SJSA1 (cell line): ENCODE results near the gene OR9A2. TPM values are rescaled to one million over a fixed set of nuclear protein-coding genes. Genes with fewer than 3 reads are reported as not detected.

Experiments
- DNase-seq, 2 experiments: peaks; one replicate each; pipeline ENCODE4 v3.0.0-alpha.2; 2015 to 2020; ENCODE audit warnings: low spot score in 2 of 2, low read depth in 1 of 2
- H3K27ac ChIP-seq: fragments of 250-450 bp; sonication (Bioruptor Pico); 2 replicates; pipeline ENCODE4 v1.5.1; 2020; ENCODE audit warnings: mild to moderate bottlenecking, moderate library complexity
- H3K27me3 ChIP-seq: fragments of 250-450 bp; sonication (Bioruptor Pico); replicated peaks from 2 replicates; pipeline ENCODE4 v1.5.1; 2020; ENCODE audit warnings: mild to moderate bottlenecking, moderate library complexity
- H3K36me3 ChIP-seq: fragments of 250-450 bp; sonication (Bioruptor Pico); 2 replicates; pipeline ENCODE4 v1.5.1; 2020; ENCODE audit warnings: mild to moderate bottlenecking
- H3K4me1 ChIP-seq: fragments of 250-450 bp; sonication (Bioruptor Pico); replicated peaks from 2 replicates; pipeline ENCODE4 v1.6.1; 2021; ENCODE audit warnings: mild to moderate bottlenecking
- H3K4me3 ChIP-seq: fragments of 250-450 bp; sonication (Bioruptor Pico); 2 replicates; pipeline ENCODE4 v1.5.1; 2020; ENCODE audit warnings: mild to moderate bottlenecking
- H3K9me3 ChIP-seq: fragments of 250-450 bp; sonication (Bioruptor Pico); replicated peaks from 2 replicates; pipeline ENCODE4 v1.5.1; 2020; ENCODE audit warnings: mild to moderate bottlenecking
- total RNA-seq: library from RNA; depleted of rRNA; stranded (reverse); fragments of >200 nt; shearing (Covaris generic); gene quantifications from 2 replicates; pipeline ENCODE4 v1.2.3, GENCODE V29; 2014

Gene OR9A2
- total RNA-seq, 1 experiment from 2014 or later: not detected

DNA sequence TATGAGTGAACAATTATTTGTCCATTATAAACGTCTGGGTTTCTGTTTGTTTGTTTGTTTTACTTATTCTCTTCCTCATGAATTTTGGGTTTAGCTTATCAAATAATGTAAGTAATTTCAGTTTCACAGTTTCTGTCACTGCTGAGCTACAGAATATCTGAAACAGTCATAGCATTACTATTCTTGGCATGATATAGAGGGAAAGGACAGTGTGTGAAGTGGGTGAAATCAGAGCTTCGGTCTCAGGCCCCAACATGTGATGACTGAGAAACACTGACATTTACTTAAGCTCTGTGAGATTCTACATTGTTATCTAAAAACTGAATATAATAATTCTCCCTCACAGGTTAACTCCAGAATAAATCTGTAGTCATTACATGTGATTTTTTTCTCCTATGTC is 16.5 kb upstream of the OR9A2 start:
- no peak overlapping the region for H3K4me3 ChIP-seq
- no peaks in the 10 kb centered on the region for H3K27me3 ChIP-seq
- no peaks in the 10 kb centered on the region for H3K36me3 ChIP-seq
- no peak for DNase-seq
- no peaks in the 10 kb centered on the region for H3K9me3 ChIP-seq
- peak overlapping the region; percentile 97 for H3K27ac ChIP-seq
- peaks cover 60% of the 10 kb centered on the region for H3K4me1 ChIP-seq

DNA sequence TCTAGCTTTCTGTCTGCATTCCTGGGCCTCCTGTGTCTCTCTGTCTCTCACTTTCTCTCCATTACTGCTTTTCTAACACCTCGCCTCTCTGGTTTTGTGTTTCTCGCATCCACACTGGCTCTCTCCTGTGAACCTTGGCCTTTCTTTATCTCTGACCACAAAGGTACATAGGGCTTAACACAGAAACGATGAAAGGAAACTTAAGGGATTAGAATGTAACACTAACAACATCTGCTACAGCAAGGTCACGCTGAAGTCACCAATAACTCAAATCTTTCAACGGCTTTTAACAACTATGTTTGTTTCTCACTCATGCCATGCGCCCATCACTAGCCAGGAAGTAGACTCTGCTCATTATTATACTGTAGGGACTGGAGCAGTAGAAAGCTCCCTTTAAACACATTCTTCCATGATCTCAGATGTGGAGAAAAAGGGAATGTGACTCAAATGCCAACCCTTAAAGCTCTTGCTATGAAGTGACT is 15.9 kb upstream of the OR9A2 start:
- peaks cover 60% of the 10 kb centered on the region for H3K4me1 ChIP-seq
- no peak overlapping the region for H3K4me3 ChIP-seq
- H3K27ac ChIP-seq: peak overlapping the region; percentile 97
- H3K27me3 ChIP-seq: no peaks in the 10 kb centered on the region
- DNase-seq: peak; percentile 51 to 78
- no peaks in the 10 kb centered on the region for H3K36me3 ChIP-seq
- H3K9me3 ChIP-seq: no peaks in the 10 kb centered on the region

DNA sequence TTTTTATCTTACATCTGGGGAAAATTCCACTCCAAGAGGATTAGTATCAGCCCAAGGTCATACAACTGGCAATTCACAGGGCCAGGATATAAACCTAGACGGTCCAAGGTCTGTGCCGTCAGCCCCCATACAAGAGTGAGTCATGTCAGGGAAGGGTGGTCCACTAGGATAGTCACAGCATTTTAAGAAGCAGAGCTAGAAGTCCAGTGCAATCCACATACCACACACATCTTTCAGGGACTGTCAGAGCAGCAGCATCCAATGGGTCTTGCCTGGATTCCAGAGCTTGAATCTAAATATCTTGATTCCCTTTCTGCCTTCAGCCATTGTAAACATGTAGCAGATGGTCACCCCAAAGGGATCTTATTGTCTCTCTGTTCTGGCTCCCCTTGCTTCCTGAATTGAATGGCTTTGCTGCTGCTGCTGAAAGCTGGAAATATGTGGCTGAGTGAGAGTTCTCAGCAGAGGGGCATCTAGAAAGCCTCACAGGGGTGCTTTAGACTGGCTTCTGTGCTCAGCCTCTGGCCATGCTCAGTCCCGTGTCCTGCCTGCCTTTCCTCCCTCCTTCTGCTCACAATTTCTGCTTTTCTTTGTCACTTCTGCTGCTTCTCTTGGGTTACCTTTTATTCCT is 15.3 kb upstream of the OR9A2 start:
- peak; percentile 90 to 92 for DNase-seq

DNA sequence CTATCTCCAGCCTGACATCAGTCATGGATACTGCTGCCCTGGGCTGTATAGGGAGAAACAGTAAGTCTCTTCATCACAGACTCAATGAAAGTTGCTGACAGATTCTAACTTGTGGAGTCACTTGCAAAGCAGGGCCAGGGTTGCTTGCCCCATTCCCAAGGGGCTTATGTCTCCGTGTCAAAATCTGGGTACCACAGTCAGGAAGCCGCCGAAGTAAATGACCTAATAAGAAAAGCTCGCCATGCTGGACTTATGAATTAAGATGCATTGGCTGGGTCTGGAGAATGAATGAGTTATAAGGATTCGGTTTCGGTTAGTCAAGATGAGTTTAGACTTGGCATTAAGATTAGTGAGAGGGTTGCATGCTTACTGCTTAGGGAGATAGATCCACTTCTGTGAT is 14.4 kb upstream of the OR9A2 start:
- Histone ChIP-seq H3K9me3 (no peaks in the 10 kb centered on the region), H3K27me3 (no peaks in the 10 kb centered on the region), H3K36me3 (no peaks in the 10 kb centered on the region), H3K4me1 (peaks cover 56% of the 10 kb centered on the region), H3K4me3 (no peak overlapping the region), H3K27ac (peak overlapping the region; percentile 97)
- no peak for DNase-seq

More for the DNA sequence above, 15.3 kb upstream of the OR9A2 start:
- H3K27me3 ChIP-seq: no peaks in the 10 kb centered on the region
- H3K4me1 ChIP-seq: peaks cover 60% of the 10 kb centered on the region
- no peak overlapping the region for H3K4me3 ChIP-seq
- H3K36me3 ChIP-seq: no peaks in the 10 kb centered on the region
- H3K9me3 ChIP-seq: no peaks in the 10 kb centered on the region
- peak overlapping the region; percentile 97 for H3K27ac ChIP-seq

DNA sequence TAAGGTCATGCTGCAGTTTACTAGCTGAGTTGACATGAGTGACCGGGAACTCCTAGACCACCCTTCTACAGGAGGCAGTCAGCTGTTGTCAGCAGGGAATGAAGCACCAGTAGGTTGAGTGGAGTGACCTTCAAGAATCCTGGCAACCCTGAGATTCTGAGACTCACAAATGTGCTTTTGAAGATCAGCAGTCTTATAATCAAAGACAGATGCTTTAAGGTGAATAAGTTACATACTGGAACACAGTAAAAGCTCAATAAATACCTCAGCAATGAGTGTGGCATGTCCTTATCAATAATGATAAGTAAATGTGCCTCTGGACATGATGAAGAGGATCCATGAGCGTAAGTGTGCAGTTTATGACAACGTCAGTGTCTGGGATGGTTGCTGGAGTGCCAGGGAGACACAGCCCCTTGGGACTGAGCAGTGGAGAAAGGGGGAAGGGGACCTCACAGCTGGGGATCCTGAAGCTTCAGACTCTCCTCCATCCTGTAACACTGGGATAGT is 13.3 kb upstream of the OR9A2 start:
- no peak for DNase-seq
- Histone ChIP-seq H3K36me3 (no peaks in the 10 kb centered on the region), H3K4me3 (no peak overlapping the region), H3K9me3 (no peaks in the 10 kb centered on the region), H3K4me1 (peaks cover 45% of the 10 kb centered on the region), H3K27me3 (no peaks in the 10 kb centered on the region), H3K27ac (no peak overlapping the region)

DNA sequence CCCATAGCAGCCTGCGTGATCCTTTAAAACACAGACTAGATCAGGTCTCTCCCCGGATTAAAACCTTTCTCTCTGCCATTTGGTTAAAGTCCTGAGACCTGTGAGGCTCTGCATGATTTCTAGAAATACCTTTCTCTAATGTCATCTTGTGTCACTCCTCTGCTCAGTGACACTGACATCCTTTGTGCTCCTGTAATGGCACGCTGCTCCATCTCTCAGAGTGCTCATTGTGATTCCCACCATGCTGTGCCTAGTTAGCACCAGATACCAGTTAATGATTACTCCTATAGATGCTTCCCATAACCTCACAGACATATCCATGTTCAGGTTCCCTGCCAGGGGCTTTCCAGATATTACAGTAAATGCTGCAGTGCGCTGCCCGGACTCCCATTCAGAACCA is 11.7 kb upstream of the OR9A2 start:
- DNase-seq: no peak
- Histone ChIP-seq H3K9me3 (peaks cover 4% of the 10 kb centered on the region; the same call in 1 of the 2 replicates), H3K27me3 (no peaks in the 10 kb centered on the region), H3K36me3 (no peaks in the 10 kb centered on the region), H3K4me3 (no peak overlapping the region), H3K4me1 (peaks cover 36% of the 10 kb centered on the region), H3K27ac (no peak overlapping the region)

DNA sequence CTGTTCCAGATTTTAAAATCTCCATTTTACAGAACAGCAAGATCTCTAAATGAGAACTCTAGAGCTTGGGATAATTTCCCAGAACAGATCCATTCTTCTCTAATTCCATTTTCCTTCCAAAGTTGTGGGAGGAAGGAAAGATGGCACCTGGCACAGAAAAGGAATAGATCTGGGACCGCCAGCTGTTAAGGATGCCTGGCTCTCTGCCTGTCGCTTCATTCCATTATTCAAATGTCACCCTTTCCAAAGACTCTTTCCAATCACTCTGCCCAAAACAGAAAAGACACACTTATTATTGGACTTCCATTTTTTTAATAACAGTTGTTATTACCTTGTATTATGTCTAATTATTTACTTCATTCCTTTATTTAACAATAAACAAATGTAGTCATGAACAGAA is 751 bp upstream of the OR9A2 start:
- Histone ChIP-seq H3K4me1 (peaks cover 40% of the 10 kb centered on the region), H3K9me3 (0 out of 2 replicates have a peak, but pooled peaks cover 6% of the 10 kb centered on the region), H3K36me3 (no peaks in the 10 kb centered on the region), H3K27me3 (no peaks in the 10 kb centered on the region), H3K27ac (peak overlapping the region; percentile 88), H3K4me3 (no peak overlapping the region)
- DNase-seq: peak in 1 of 2 experiments; percentile 67

DNA sequence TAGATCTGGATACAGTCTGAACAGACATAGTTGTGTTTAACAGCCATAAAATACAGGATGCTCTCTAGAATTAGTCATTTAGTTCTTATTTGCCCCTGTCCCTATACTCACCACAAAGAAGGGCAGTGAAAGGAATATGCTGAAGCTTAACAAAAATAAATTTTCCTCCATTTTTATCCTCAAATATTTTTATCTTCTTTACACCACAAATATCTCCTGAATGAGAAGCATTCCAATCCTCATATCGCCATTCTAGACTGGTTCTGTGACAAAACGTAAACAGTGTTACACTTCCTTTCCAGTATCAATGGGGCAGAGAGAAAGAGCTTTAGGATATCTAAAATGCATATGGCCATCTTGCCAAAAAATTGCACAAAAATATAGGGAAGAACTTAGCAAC is 1.6 kb downstream of the OR9A2 start:
- peak in 1 of 2 experiments; percentile 78 for DNase-seq
- Histone ChIP-seq H3K36me3 (no peaks in the 10 kb centered on the region), H3K27ac (peak overlapping the region; percentile 88), H3K4me3 (no peak overlapping the region), H3K4me1 (peaks cover 40% of the 10 kb centered on the region), H3K27me3 (no peaks in the 10 kb centered on the region), H3K9me3 (0 out of 2 replicates have a peak, but pooled peaks cover 6% of the 10 kb centered on the region)

DNA sequence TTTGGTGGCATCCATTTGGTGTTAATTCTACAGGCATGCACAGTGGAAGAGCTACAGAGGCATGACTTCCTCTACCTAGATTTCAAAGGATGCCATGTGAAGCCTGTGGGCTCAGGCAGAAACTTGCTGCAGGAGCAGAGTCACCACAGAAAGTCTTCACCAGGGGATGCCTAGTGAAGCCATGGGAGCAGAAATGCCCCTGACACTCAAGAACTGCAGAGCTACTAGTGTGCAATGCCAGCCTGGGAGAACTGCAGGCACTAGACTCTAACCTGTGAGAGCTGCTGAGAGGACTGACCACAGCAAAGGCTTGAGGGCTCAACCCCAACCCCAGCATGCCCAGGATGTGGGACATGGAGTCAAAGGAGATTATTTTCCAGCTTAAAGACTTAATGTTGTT is 3.9 kb downstream of the OR9A2 start:
- Histone ChIP-seq H3K4me1 (peaks cover 56% of the 10 kb centered on the region), H3K36me3 (no peaks in the 10 kb centered on the region), H3K27me3 (no peaks in the 10 kb centered on the region), H3K4me3 (no peak overlapping the region), H3K9me3 (0 out of 2 replicates have a peak, but pooled peaks cover 3% of the 10 kb centered on the region), H3K27ac (no peak overlapping the region)
- DNase-seq: no peak

DNA sequence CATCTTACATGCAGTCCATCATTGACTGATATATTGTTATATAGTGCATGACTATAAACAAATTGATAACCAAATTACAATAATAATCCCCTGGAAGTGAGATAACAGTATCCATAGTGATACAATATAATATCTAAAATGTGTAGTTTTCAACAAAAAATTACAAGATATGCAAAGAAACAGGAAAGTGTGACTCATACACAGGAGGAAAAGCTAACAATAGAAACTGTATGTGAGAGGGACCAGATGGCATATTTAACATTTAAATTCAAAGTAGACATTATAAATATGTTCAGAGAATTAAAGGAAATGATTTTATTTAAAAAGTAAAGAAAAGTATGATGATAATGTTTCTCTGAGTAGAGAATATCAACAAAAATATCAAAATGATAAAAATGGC is 8.0 kb downstream of the OR9A2 start:
- H3K9me3 ChIP-seq: no peaks in the 10 kb centered on the region
- peaks cover 58% of the 10 kb centered on the region for H3K4me1 ChIP-seq
- H3K27ac ChIP-seq: peak overlapping the region; percentile 90
- H3K4me3 ChIP-seq: no peak overlapping the region
- DNase-seq: no peak
- no peaks in the 10 kb centered on the region for H3K27me3 ChIP-seq
- no peaks in the 10 kb centered on the region for H3K36me3 ChIP-seq

DNA sequence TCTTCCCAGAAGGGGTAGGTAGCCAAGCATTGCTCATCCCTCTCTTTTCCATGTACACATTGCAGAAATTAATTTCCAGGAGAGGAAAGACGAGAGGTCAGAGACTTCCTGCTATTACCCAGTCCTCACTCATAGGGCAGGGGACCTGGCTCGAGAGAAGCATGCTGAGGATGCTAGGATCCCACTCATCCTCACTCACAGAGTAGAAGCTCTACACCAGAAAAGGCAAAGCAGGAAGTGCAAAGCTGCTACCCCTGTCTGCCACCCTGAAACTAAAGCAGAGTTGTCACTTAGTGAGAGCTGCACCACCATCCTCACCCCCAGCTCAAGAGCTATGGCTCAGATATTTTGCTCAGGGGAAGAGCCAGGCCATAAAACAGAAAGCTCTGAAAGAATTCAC is 9.9 kb downstream of the OR9A2 start:
- Histone ChIP-seq H3K4me1 (peaks cover 72% of the 10 kb centered on the region), H3K9me3 (no peaks in the 10 kb centered on the region), H3K27ac (peak overlapping the region; percentile 90), H3K27me3 (no peaks in the 10 kb centered on the region), H3K36me3 (no peaks in the 10 kb centered on the region), H3K4me3 (no peak overlapping the region)
- DNase-seq: peak in 1 of 2 experiments; percentile 51

DNA sequence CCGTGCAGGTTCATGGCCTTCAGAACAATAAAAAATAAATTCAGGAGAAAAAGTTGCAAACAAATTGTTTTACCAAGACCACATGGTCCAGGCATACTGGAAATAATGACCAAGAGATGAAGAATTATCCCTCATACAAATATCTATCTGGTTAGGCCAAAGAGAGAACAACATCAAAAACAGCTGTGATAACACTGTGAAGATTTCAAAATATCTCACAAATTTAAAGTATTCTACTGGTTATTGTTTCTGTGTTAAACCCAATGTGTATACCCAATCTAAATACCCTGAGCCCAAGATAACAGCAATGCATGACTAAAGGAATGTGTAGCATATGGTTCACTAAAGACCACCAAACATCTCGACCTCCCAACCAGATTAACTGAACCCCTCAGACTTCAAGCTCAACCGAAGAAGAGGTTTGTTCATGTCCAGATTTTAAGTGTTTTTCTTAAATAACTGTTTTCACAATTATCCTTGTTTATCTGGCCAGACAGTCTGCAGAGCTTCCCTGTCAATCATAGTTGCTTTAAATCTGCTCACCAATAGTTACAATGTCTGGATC is 10.9 kb downstream of the OR9A2 start:
- Histone ChIP-seq H3K4me3 (no peak overlapping the region), H3K27ac (peak overlapping the region; percentile 90), H3K4me1 (peaks cover 72% of the 10 kb centered on the region), H3K36me3 (no peaks in the 10 kb centered on the region), H3K9me3 (no peaks in the 10 kb centered on the region), H3K27me3 (no peaks in the 10 kb centered on the region)
- DNase-seq: peak; percentile 58 to 90

DNA sequence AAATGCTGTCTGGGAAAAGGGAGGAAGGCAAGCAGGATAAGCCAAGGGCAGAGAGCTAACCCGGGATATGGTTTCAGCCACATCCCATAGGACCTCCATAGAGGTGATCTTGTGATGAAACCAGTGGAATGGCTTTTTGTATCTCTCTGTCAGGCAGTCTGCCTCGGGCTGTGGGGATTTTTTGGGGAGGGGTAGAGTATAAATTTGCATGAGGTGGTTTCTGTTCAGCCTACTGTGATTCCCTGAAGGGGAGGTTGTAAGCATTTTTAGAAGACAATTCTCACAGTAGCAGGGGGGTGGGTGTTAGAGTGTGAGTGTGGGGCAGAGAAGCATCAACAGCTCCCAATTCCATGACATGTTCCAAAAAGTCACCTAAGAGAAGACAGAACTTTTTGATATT is 11.8 kb downstream of the OR9A2 start:
- Histone ChIP-seq H3K4me3 (no peak overlapping the region), H3K27me3 (no peaks in the 10 kb centered on the region), H3K9me3 (no peaks in the 10 kb centered on the region), H3K4me1 (peaks cover 72% of the 10 kb centered on the region), H3K36me3 (no peaks in the 10 kb centered on the region), H3K27ac (peak overlapping the region; percentile 90)
- DNase-seq: peak; percentile 58 to 73

DNA sequence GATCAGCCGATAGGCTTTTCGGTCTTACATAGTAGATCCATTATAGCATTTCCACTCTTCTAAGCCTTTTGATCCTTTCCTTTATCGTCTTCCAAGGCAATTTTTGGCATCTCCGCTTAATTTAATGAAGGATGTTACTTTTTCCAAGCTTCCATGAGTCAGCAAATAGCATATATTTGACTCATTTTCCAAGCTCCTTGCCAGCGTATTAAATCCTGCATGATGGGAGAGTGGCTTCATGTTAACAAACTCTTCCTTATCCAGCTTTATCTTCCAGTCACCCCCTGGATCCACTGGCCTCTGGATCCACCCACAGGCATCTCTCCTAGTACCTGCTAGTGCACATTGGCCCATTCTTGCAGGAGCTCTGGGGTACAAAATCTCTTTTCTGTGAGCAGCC is 13.0 kb downstream of the OR9A2 start:
- Histone ChIP-seq H3K4me3 (no peak overlapping the region), H3K36me3 (no peaks in the 10 kb centered on the region), H3K27me3 (no peaks in the 10 kb centered on the region), H3K4me1 (peaks cover 64% of the 10 kb centered on the region), H3K27ac (peak overlapping the region; percentile 90), H3K9me3 (no peaks in the 10 kb centered on the region)
- DNase-seq: peak; percentile 65 to 83
